CD14-positive monocyte (primary cell): ENCODE measurements around the gene RNASEH2C. TPM values are rescaled to one million over a fixed set of nuclear protein-coding genes. Genes with fewer than 3 reads are reported as not detected.

Experiments
- DNase-seq, 3 donors: peaks; one replicate each; pipeline ENCODE4 v3.0.0-alpha.2; 2011 to 2022
- H2AFZ ChIP-seq: 2 replicates; pipeline ENCODE4 v1.6.0; 2012; ENCODE audit warnings: mild to moderate bottlenecking, low read depth, low read length, inconsistent platforms; ENCODE audit not compliant: insufficient read depth, poor library complexity, severe bottlenecking
- H3K27ac ChIP-seq, 2 donors: 1 replicate in 1 of 2; 2 replicates in 1 of 2; pipeline ENCODE4 v1.5.1; 2012 to 2013; ENCODE audit warnings: low read length in 2 of 2, control low read depth in 1 of 2, inconsistent platforms in 1 of 2, low read depth in 1 of 2, mild to moderate bottlenecking in 1 of 2
- H3K27me3 ChIP-seq, 2 donors: one replicate each; pipeline versions ENCODE4 v1.6.0 to v1.6.1; 2011 to 2013; ENCODE audit warnings: low read length in 2 of 2; ENCODE audit not compliant: control insufficient read depth in 2 of 2, insufficient read depth in 2 of 2
- H3K36me3 ChIP-seq, 2 donors: replicated peaks in 1 of 2; 1 replicate in 1 of 2; 2 replicates in 1 of 2; pipeline versions ENCODE4 v1.5.1 to v1.6.1; 2012 to 2013; ENCODE audit warnings: low read length in 2 of 2, control low read depth in 1 of 2, inconsistent platforms in 1 of 2, mild to moderate bottlenecking in 1 of 2; ENCODE audit not compliant: insufficient read depth in 2 of 2, control insufficient read depth in 1 of 2
- H3K4me1 ChIP-seq, 2 donors: 1 replicate in 1 of 2; 2 replicates in 1 of 2; pipeline versions ENCODE4 v1.5.1 to v1.6.1; 2012 to 2013; ENCODE audit warnings: low read length in 2 of 2, control low read depth in 1 of 2, inconsistent platforms in 1 of 2, mild to moderate bottlenecking in 1 of 2, moderate library complexity in 1 of 2; ENCODE audit not compliant: insufficient read depth in 2 of 2, control insufficient read depth in 1 of 2
- H3K4me2 ChIP-seq: replicated peaks from 2 replicates; pipeline ENCODE3; 2012; ENCODE audit warnings: low read length, moderate library complexity, mild to moderate bottlenecking; ENCODE audit not compliant: poor library complexity, severe bottlenecking; ENCODE audit errors: extremely low read depth
- H3K4me3 ChIP-seq, 3 experiments: fragments of 200-600 bp in 1 of 3; sonication (generic) in 1 of 3; replicated peaks in 1 of 3; 1 replicate in 2 of 3; 2 replicates in 1 of 3; pipeline ENCODE4 v1.5.1; 2011 to 2013; ENCODE audit warnings: low read length in 3 of 3, mild to moderate bottlenecking in 3 of 3, control low read depth in 2 of 3, low read depth in 2 of 3, inconsistent platforms in 1 of 3, moderate library complexity in 1 of 3
- H3K79me2 ChIP-seq: 2 replicates; pipeline ENCODE4 v1.6.0; 2012; ENCODE audit warnings: mild to moderate bottlenecking, control low read depth, inconsistent platforms, low read length, moderate library complexity; ENCODE audit not compliant: insufficient read depth
- H3K9ac ChIP-seq: 2 replicates; pipeline ENCODE4 v1.6.0; 2017; ENCODE audit warnings: low read length, mild to moderate bottlenecking; ENCODE audit not compliant: insufficient read depth, poor library complexity, severe bottlenecking
- H3K9me3 ChIP-seq, 2 donors: replicated peaks in 1 of 2; 1 replicate in 1 of 2; 2 replicates in 1 of 2; pipeline versions ENCODE4 v1.5.1 to v1.6.1; 2012 to 2013; ENCODE audit warnings: low read length in 2 of 2, control low read depth in 1 of 2; ENCODE audit not compliant: control insufficient read depth in 1 of 2, insufficient read depth in 1 of 2
- H4K20me1 ChIP-seq: 2 replicates; pipeline ENCODE4 v1.6.0; 2012; ENCODE audit warnings: mild to moderate bottlenecking, low read length, control low read depth, moderate library complexity; ENCODE audit not compliant: insufficient read depth
- H3K27ac Mint-ChIP-seq, 7 donors: one replicate each; pipeline ENCODE4 v1.8.0; 2020; ENCODE audit warnings: mild to moderate bottlenecking in 7 of 7, mixed read lengths in 7 of 7, moderate library complexity in 6 of 7, inconsistent platforms in 2 of 7
- H3K27me3 Mint-ChIP-seq, 3 donors: one replicate each; pipeline ENCODE4 v1.8.0; 2021 to 2022; ENCODE audit warnings: low read depth in 3 of 3, mild to moderate bottlenecking in 3 of 3, mixed read lengths in 3 of 3, moderate library complexity in 3 of 3, inconsistent platforms in 1 of 3
- H3K36me3 Mint-ChIP-seq, 2 donors: one replicate each; pipeline ENCODE4 v1.8.0; 2020; ENCODE audit warnings: mixed read lengths in 2 of 2, inconsistent platforms in 1 of 2, mild to moderate bottlenecking in 1 of 2
- H3K4me1 Mint-ChIP-seq: one replicate; pipeline ENCODE4 v1.8.0; 2020; ENCODE audit warnings: mild to moderate bottlenecking, mixed read lengths
- H3K4me3 Mint-ChIP-seq, 2 donors: one replicate each; pipeline ENCODE4 v1.8.0; 2020; ENCODE audit warnings: mild to moderate bottlenecking in 2 of 2, mixed read lengths in 2 of 2, moderate library complexity in 1 of 2
- H3K9me3 Mint-ChIP-seq, 7 donors: one replicate each; pipeline ENCODE4 v1.8.0; 2020 to 2022; ENCODE audit warnings: mixed read lengths in 7 of 7, mild to moderate bottlenecking in 6 of 7, moderate library complexity in 6 of 7, inconsistent platforms in 2 of 7
- WGBS: methylation state at CpG from one replicate; pipeline ENCODE4 v1.1.5; 2013; ENCODE audit warnings: missing lambda C conversion rate; ENCODE audit not compliant: insufficient coverage; 5-methylcytosine and 5-hydroxymethylcytosine counted together
- intact Hi-C, 2 donors: fragments of 100-400 bp; cut with micrococcal nuclease; formaldehyde crosslinking; loops; one replicate each; pipeline versions ENCODE4 v1.15.0 to v1.15.1; 2023
- polyA plus RNA-seq, 3 donors: library from polyadenylated mRNA; depleted of rRNA in 1 of 3; unstranded in 2 of 3; stranded (reverse) in 1 of 3; fragments of 300-500 nt in 2 of 3; fragments of >200 nt in 1 of 3; fragmentation: Illumina TruSeq in 2 of 3; gene quantifications; 1 replicate in 2 of 3; 2 replicates in 1 of 3; pipeline ENCODE4 v1.2.3, GENCODE V29; 2012 to 2021
- TF ChIP-seq, protein P1 (sequence below): fragments of 200-600 bp; IDR thresholded peaks from one replicate; pipeline ENCODE4 v1.8.0; 2022; ENCODE audit warnings: antibody characterized with exemption, mild to moderate bottlenecking

RNASEH2C gene
- polyA plus RNA-seq, 3 donors: 33.3 to 131 (median 95.2) TPM

DNA sequence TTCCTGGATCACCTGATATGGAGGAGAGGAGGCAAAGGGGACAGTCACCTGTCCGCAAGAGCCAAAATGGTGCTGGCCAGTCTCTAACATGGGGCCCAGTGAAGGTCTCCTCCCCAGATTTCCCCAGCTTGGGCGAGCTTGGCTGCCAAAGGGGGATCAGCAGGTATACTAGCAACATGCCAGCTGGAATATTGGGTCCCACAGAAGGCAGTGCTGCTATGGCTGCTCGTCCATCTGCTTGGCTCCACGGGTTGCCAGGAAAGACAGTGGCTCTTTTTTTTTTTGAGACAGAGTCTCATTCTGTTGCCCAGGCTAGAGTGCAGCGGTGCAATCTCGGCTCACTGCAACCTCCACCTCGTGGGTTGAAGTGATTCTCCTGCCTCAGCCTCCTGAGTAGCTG is 21.3 kb downstream of the RNASEH2C start:
- Mint-ChIP-seq H3K36me3 (no peaks in the 10 kb centered on the region), H3K9me3 (peaks cover 0 to 3% (median 0%) of the 10 kb centered on the region in 7 donors), H3K27me3 (peaks cover 0 to 2% (median 2%) of the 10 kb centered on the region in 3 donors), H3K27ac (no peak overlapping the region), H3K4me1 (peaks cover 6% of the 10 kb centered on the region), H3K4me3 (no peak overlapping the region)
- Histone ChIP-seq H2AFZ (no peak overlapping the region), H3K27ac (no peak overlapping the region), H3K4me2 (no peak overlapping the region), H3K9ac (no peak overlapping the region), H3K4me1 (no peaks in the 10 kb centered on the region), H3K36me3 (no peaks in the 10 kb centered on the region), H3K4me3 (no peak overlapping the region), H3K27me3 (no peaks in the 10 kb centered on the region), H3K9me3 (no peaks in the 10 kb centered on the region), H4K20me1 (no peaks in the 10 kb centered on the region), H3K79me2 (no peaks in the 10 kb centered on the region)
- TF ChIP-seq, protein P1, sequence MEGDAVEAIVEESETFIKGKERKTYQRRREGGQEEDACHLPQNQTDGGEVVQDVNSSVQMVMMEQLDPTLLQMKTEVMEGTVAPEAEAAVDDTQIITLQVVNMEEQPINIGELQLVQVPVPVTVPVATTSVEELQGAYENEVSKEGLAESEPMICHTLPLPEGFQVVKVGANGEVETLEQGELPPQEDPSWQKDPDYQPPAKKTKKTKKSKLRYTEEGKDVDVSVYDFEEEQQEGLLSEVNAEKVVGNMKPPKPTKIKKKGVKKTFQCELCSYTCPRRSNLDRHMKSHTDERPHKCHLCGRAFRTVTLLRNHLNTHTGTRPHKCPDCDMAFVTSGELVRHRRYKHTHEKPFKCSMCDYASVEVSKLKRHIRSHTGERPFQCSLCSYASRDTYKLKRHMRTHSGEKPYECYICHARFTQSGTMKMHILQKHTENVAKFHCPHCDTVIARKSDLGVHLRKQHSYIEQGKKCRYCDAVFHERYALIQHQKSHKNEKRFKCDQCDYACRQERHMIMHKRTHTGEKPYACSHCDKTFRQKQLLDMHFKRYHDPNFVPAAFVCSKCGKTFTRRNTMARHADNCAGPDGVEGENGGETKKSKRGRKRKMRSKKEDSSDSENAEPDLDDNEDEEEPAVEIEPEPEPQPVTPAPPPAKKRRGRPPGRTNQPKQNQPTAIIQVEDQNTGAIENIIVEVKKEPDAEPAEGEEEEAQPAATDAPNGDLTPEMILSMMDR: no peak
- intact Hi-C loops: no loop called here
- WGBS: 100% methylated on average over 5 of the region's 7 CpGs
- DNase-seq: no peak

DNA sequence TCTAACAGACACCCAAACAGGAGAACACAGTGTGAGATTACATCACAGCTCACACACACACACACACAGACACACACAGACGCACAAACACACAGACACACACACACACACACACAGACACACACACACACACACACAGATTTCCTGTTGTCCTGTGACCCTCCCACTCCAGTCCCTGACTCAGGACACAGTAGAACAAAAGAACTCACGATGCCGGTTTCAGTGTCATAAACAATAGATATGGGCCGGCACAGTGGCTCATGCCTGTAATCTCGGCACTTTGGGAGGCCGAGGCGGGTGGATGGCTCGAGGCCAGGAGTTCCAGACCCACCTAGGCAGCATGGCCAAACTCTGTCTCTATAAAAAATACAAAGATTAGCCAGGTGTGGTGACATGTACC is 22.4 kb downstream of the RNASEH2C start:
- Mint-ChIP-seq H3K4me3 (no peak overlapping the region), H3K4me1 (peaks cover 6% of the 10 kb centered on the region)
- no peaks in the 10 kb centered on the region for H3K4me1 ChIP-seq

More for the DNA sequence above, 22.4 kb downstream of the RNASEH2C start:
- H4K20me1 ChIP-seq: no peaks in the 10 kb centered on the region
- Mint-ChIP-seq H3K36me3 (no peaks in the 10 kb centered on the region), H3K27me3 (peaks cover 0 to 3% (median 2%) of the 10 kb centered on the region in 3 donors), H3K9me3 (peaks cover 0 to 3% (median 0%) of the 10 kb centered on the region in 7 donors), H3K27ac (peak overlapping the region in 1 of 7 donors; percentile 25)
- H2AFZ ChIP-seq: no peak overlapping the region
- intact Hi-C loops: no loop called here
- no peak overlapping the region for H3K4me3 ChIP-seq
- H3K9me3 ChIP-seq: no peaks in the 10 kb centered on the region
- TF ChIP-seq, protein P1: no peak
- no peaks in the 10 kb centered on the region for H3K27me3 ChIP-seq
- WGBS: 80% methylated on average over 8 of the region's 8 CpGs
- no peaks in the 10 kb centered on the region for H3K79me2 ChIP-seq
- no peaks in the 10 kb centered on the region for H3K36me3 ChIP-seq
- no peak overlapping the region for H3K27ac ChIP-seq
- no peak overlapping the region for H3K9ac ChIP-seq
- no peak for DNase-seq
- no peak overlapping the region for H3K4me2 ChIP-seq
